HG03196 (cell line): ENCODE data around the gene GRID2.
"Not testable (repeated sequence)": the region's sequence is repeated elsewhere in the genome, so short reads cannot be mapped to it uniquely, and the experiment has no call there.

Experiments used
- ATAC-seq: cut with Tn5 transposase; IDR thresholded peaks from one replicate; pipeline ENCODE4 v1.9.1; 2021; ENCODE audit not compliant: unreplicated experiment

Gene GRID2

DNA sequence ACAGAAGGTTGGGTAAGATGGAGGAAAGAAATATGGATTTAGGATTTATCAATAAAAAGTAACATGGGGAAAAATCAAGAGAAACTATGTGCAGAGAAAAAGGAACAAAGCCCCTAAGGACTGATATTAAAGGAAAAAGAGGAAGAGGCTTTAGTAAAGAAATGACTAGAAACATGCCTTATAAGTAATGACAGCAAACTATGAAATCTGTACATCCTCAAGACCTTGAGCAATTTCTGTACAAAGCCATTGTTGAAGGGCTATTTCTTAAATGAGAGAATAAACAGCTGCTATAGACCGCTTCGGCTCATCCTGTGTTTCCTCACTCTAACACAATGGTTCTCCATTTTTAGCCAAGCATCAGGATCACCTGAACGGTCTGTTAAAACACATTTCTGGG is 1344.5 kb downstream of the GRID2 start:
- ATAC-seq = no peak

DNA sequence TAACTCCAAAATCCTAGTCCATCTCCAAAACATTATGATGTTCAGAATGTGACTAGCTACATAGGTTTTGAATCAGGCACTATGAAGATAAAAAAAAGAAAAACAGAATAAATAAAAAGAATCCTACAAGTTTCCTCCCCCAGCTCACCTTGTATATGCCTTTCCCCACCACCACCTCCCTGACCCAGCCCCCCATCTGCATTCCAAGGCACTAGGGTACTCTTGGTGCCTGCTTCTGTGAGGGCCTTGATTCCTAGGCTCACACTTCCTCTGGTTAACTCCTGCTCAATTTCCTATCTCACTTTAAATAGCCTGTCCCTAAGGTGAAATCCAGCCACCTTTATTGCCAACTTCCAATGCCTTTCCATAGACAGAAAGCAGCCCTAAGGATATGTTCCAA is 1346.1 kb downstream of the GRID2 start:
- ATAC-seq = no peak

GRCh38 chr4:93654211-93654610 is 1350.4 kb downstream of the GRID2 start:
- no peak for ATAC-seq

- no peak for ATAC-seq
These were observed 1353.8 kb downstream of the GRID2 start for GRCh38 chr4:93657527-93657926.

- no peak for ATAC-seq
These were observed 1354.7 kb downstream of the GRID2 start for GRCh38 chr4:93658443-93658842.

DNA sequence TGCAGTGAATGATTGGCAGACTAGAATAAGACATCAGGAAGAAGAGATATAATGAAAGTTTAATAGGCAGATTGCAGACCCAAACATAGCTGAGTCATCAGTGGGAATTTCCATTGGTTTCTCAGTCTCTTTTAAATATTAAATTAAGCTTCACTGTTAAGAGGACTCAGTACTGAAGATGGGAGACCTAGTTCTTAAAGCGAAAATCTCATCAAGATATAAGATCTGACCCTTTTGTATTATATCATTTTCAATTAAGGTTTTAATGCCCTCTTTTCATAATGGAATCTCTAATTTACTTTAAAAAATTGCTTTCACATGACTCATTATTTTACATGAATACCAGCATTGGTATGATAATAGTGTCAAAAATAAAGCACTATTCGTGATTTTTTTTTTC is 1355.9 kb downstream of the GRID2 start:
- no peak for ATAC-seq

- ATAC-seq = no peak
These were observed 1356.3 kb downstream of the GRID2 start for GRCh38 chr4:93660036-93660435.

DNA sequence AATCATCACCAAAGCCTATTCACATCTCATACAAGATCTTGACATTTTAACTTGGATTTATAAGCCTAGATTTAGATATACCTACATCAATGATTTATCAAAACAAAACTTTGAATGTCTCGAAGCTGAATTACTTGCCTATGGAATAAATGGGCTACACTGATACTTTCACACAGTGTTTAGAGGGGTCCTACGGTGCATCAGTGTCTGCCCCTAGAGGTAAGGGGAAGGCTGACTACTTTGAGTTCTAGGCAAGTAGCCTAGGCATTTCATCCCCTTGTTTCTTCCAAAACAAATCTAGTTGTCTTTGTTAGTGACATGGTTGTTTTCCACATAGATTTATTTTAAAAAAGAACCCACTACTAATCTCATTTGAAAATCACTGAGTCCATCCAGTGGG is 1366.7 kb downstream of the GRID2 start:
- no peak for ATAC-seq

- ATAC-seq = no peak
These were observed 1367.3 kb downstream of the GRID2 start for GRCh38 chr4:93671093-93671492.

DNA sequence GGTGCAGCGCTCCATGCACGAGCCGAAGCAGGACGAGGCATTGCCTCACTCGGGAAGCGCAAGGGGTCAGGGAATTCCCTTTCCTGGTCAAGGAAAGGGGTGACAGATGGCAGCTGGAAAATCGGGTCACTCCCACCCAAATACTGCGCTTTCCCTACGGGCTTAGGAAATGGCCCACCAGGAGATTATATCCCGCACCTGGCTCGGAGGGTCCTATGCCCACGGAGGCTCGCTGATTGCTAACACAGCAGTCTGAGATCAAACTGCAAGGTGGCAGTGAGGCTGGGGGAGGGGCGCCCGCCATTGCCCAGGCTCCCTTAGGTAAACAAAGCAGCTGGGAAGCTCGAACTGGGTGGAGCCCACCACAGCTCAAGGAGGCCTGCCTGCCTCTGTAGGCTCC is 1373.2 kb downstream of the GRID2 start:
- not testable (repeated sequence) for ATAC-seq

- ATAC-seq = no peak
These were observed 1380.8 kb downstream of the GRID2 start for GRCh38 chr4:93684571-93684970.

DNA sequence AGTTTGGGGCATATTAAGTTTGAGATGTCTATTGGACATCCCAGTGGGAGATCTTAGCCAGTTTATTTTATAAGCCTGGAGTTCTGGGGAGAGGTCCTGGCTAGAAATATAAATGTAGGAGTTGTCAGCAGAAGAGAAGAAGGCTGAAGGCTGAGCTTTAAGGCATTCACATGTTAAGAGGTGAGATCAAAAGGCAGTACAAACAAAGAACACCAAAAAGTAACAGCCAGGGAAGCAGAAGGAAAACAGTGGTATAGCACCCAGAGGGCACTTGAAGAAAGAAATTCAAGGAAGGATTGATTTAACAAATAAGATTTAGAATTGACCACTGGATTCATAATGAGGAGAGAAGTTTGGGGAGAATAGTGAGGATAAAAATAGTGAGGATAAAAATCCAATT is 1383.5 kb downstream of the GRID2 start:
- ATAC-seq = no peak

GRCh38 chr4:93688978-93689377 is 1385.2 kb downstream of the GRID2 start:
- no peak for ATAC-seq

- ATAC-seq = no peak
These were observed 1389.4 kb downstream of the GRID2 start for GRCh38 chr4:93693141-93693540.

GRCh38 chr4:93698686-93699085 is 1394.9 kb downstream of the GRID2 start:
- no peak for ATAC-seq

- no peak for ATAC-seq
These were observed 1396.8 kb downstream of the GRID2 start for GRCh38 chr4:93700571-93700970.

DNA sequence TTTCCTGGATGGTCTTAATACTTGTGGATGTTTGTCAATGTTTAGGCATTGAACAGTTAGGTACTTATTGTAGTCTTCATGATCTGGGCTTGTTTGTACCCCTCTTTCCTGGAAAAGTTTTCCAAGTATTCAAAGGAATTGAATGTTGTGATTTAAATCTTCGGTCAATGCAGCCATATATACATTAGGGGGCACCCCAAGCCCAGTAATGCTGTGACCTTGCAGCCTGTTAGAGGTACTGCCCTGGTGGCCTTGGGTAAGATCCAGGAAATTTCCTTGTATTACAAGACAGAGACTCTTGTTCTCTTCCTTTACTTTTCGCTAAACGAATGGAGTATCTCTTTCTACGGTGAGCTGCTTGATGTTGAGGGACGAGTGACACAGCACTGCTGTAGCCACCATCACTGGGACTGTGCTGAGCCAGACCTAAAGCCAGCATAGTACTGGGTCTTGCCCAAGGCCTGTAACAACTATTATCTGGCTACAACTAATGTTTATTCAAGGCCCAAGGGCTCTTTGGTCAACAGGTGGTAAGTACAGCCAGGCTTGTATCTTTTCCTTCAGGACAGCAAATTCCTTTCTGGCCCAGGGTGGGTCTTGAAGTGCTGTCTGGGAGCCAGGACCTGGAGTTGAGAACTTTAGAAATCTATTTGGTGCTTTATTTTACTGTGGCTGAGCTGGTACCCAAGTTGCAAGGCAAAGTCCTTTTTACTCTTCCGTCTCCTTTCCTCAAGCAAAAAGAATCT is 1406.5 kb downstream of the GRID2 start:
- no peak for ATAC-seq

DNA sequence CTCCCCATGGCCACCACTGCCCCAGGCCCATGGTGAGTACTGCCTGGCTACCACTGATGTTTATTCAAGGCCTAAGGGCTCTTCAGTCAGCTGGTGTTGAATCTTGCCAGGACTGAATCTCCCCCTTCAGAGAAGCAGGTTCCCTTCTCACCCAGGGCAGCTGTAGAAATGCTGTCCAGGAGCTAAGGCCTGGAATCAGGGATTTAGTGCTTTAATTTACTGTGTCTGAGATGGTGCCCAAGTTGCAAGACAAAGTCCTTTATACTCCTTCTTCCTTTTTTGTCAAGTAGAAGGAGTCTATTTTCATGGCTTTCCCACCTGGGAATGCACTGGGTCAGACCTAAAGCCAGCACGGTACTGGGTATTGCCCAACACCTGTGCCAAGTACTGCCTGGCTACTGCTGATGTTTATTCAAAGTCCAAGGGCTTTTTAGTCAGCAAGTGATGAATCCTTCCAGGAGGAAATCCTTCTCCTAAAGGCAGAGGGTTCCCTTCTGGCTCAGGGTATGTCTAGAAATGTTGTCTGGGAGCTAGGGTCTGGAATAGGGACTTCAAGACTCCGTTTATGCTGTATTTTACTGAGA is 1407.2 kb downstream of the GRID2 start:
- no peak for ATAC-seq

DNA sequence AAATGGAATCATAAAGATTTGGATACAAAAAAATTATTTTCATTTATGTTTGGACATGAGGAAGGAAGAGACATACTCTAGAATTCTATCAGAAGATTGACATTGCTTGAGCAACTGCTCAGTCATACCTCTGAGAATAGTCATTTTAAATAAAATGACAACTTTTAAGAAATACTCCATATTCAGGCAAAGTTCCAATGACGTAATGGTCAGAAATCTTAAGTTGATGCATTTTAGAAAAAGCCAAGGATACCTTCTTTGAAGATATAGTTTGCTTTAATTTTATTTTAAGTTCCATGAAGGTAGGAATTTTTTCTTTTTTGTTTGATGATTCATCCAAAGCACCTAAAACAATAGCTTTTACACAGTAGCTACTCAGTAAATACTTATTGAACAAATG is 1414.5 kb downstream of the GRID2 start:
- no peak for ATAC-seq

- ATAC-seq = no peak
These were observed 1415.8 kb downstream of the GRID2 start for GRCh38 chr4:93719552-93719951.

- no peak for ATAC-seq
These were observed 1418.7 kb downstream of the GRID2 start for GRCh38 chr4:93722446-93722845.

DNA sequence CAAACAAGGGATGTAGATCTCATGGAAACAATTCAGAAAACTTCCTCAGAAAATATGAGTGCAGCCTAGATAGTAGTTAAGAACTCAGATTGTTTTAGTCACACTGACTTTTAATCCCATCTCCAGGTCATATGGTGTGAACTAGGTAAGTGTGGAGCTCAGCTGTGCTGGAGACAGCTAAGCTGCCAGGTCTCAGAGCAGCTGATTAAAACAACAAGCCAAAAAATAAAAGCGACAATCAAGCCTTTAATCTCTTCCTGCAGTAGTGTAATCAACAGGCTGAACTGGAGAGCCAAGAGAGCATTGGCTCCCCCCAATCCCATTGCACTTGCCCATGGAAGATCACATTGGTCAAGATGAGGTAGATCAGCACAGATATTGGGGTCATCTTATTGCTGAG is 1426.5 kb downstream of the GRID2 start:
- ATAC-seq = no peak

- ATAC-seq = no peak
These were observed 1427.0 kb downstream of the GRID2 start for GRCh38 chr4:93730760-93731159.
